Effector CD4-positive, alpha-beta T cell (primary cell): Measurements from ENCODE around the gene ACTL7A.
"Not testable (repeated sequence)": the region's sequence is repeated elsewhere in the genome, so short reads cannot be mapped to it uniquely, and the experiment has no call there.

Experiments
- DNase-seq: peaks from one replicate; pipeline ENCODE4 v3.0.0-alpha.2; 2020

ACTL7A gene

GRCh38 chr9:108882052-108882888 is 20.2 kb downstream of the ACTL7A start:
- no peak for DNase-seq

- DNase-seq, result no peak
Observed at GRCh38 chr9:108883085-108883484, 21.0 kb downstream of the ACTL7A start.

GRCh38 chr9:108884701-108885100 is 22.6 kb downstream of the ACTL7A start:
- DNase-seq, result no peak

- no peak for DNase-seq
Observed at GRCh38 chr9:108885643-108886348, 23.7 kb downstream of the ACTL7A start.

- not testable (repeated sequence) for DNase-seq
Observed at GRCh38 chr9:108886594-108887271, 24.7 kb downstream of the ACTL7A start.

- no peak for DNase-seq
Observed at GRCh38 chr9:108889649-108890067, 27.6 kb downstream of the ACTL7A start.

- no peak for DNase-seq
Observed at GRCh38 chr9:108894225-108894997, 32.3 kb downstream of the ACTL7A start.

GRCh38 chr9:108897324-108898096 is 35.4 kb downstream of the ACTL7A start:
- DNase-seq, result no peak

GRCh38 chr9:108899023-108899695 is 37.1 kb downstream of the ACTL7A start:
- DNase-seq, result not testable (repeated sequence)

- DNase-seq, result no peak
Observed at GRCh38 chr9:108900176-108900575, 38.1 kb downstream of the ACTL7A start.

- no peak for DNase-seq
Observed at GRCh38 chr9:108903420-108904103, 41.5 kb downstream of the ACTL7A start.

GRCh38 chr9:108904161-108904560 is 42.1 kb downstream of the ACTL7A start:
- no peak for DNase-seq

GRCh38 chr9:108905494-108905893 is 43.4 kb downstream of the ACTL7A start:
- DNase-seq, result no peak

- no peak for DNase-seq
Observed at GRCh38 chr9:108910402-108910801, 48.3 kb downstream of the ACTL7A start.

GRCh38 chr9:108910914-108911313 is 48.8 kb downstream of the ACTL7A start:
- DNase-seq, result no peak

GRCh38 chr9:108911820-108912219 is 49.8 kb downstream of the ACTL7A start:
- no peak for DNase-seq
